Activated CD4-positive, alpha-beta memory T cell treated with anti-CD3 and anti-CD28 coated beads for 36 hours (primary cell): Measurements from ENCODE around the gene MCF2L2. TPM values are rescaled to one million over a fixed set of nuclear protein-coding genes. Genes with fewer than 3 reads are reported as not detected.
"Not testable (repeated sequence)": the region's sequence is repeated elsewhere in the genome, so short reads cannot be mapped to it uniquely, and the experiment has no call there.

Source experiments
- CTCF ChIA-PET: fragments of 350-600 bp; sonication (Branson Sonifier 250); formaldehyde crosslinking; loops from one replicate; lab custom pipeline; 2021; ENCODE audit warnings: antibody characterized with exemption, inconsistent platforms; lab: Charles Lee
- POLR2A ChIA-PET: fragments of 350-600 bp; sonication (Branson Sonifier 250); formaldehyde crosslinking; loops from one replicate; lab custom pipeline; 2021; ENCODE audit warnings: antibody characterized with exemption; lab: Charles Lee
- DNase-seq: peaks from one replicate; pipeline ENCODE4 v3.0.0-alpha.2; 2020
- H3K27ac Mint-ChIP-seq: one replicate; pipeline ENCODE4 v1.8.0; 2021; ENCODE audit warnings: mixed read lengths
- H3K27me3 Mint-ChIP-seq: one replicate; pipeline ENCODE4 v1.8.0; 2021; ENCODE audit warnings: mixed read lengths
- H3K36me3 Mint-ChIP-seq: one replicate; pipeline ENCODE4 v1.8.0; 2021; ENCODE audit warnings: mixed read lengths
- H3K4me1 Mint-ChIP-seq: one replicate; pipeline ENCODE4 v1.8.0; 2021; ENCODE audit warnings: low read depth, mixed read lengths
- H3K4me3 Mint-ChIP-seq: one replicate; pipeline ENCODE4 v1.8.0; 2021; ENCODE audit warnings: mild to moderate bottlenecking, mixed read lengths
- H3K9me3 Mint-ChIP-seq: one replicate; pipeline ENCODE4 v1.8.0; 2021; ENCODE audit warnings: mixed read lengths
- intact Hi-C: fragments of 100-400 bp; cut with micrococcal nuclease; formaldehyde crosslinking; loops from one replicate; pipeline ENCODE4 v1.15.1; 2023
- total RNA-seq, 2 experiments: library from RNA; stranded (reverse); gene quantifications; one replicate each; pipeline ENCODE4 v1.2.3, GENCODE V29; 2021

The MCF2L2 gene
- total RNA-seq, 2 experiments from 2014 or later: 3.9 to 4.7 TPM

- intact Hi-C loops: no loop called here
- Mint-ChIP-seq H3K27me3 (peaks cover 11% of the 10 kb centered on the region), H3K27ac (no peak overlapping the region), H3K4me1 (no peaks in the 10 kb centered on the region), H3K36me3 (peaks cover 17% of the 10 kb centered on the region), H3K9me3 (peaks cover 27% of the 10 kb centered on the region), H3K4me3 (no peak overlapping the region)
- no peak for DNase-seq
- POLR2A ChIA-PET: no interaction called here
- CTCF ChIA-PET: no interaction called here
Observed at GRCh38 chr3:183244981-183245476, 183.4 kb downstream of the MCF2L2 start.

GRCh38 chr3:183244219-183244618, 184.2 kb downstream of the MCF2L2 start:
- POLR2A ChIA-PET: no interaction called here

GRCh38 chr3:183242431-183242830, 186.0 kb downstream of the MCF2L2 start:
- Mint-ChIP-seq H3K36me3 (peaks cover 17% of the 10 kb centered on the region), H3K27me3 (peaks cover 17% of the 10 kb centered on the region), H3K4me3 (no peak overlapping the region), H3K9me3 (peaks cover 27% of the 10 kb centered on the region), H3K27ac (no peak overlapping the region), H3K4me1 (no peaks in the 10 kb centered on the region)
- no peak for DNase-seq
- ChIA-PET POLR2A (no interaction called here), CTCF (no interaction called here)
- intact Hi-C loops: no loop called here

More at GRCh38 chr3:183244219-183244618, 184.2 kb downstream of the MCF2L2 start:
- H3K4me3 Mint-ChIP-seq: no peak overlapping the region
- H3K27ac Mint-ChIP-seq: no peak overlapping the region
- CTCF ChIA-PET: no interaction called here
- H3K4me1 Mint-ChIP-seq: no peaks in the 10 kb centered on the region
- peaks cover 17% of the 10 kb centered on the region for H3K27me3 Mint-ChIP-seq
- no peak for DNase-seq
- intact Hi-C loops: no loop called here
- H3K36me3 Mint-ChIP-seq: peaks cover 17% of the 10 kb centered on the region
- H3K9me3 Mint-ChIP-seq: peaks cover 27% of the 10 kb centered on the region

GRCh38 chr3:183239046-183239445, 189.4 kb downstream of the MCF2L2 start:
- intact Hi-C loops: no loop called here
- no peak overlapping the region for H3K27ac Mint-ChIP-seq
- H3K9me3 Mint-ChIP-seq: peaks cover 27% of the 10 kb centered on the region
- H3K4me3 Mint-ChIP-seq: no peak overlapping the region
- no peak for DNase-seq
- no peaks in the 10 kb centered on the region for H3K4me1 Mint-ChIP-seq
- H3K27me3 Mint-ChIP-seq: peaks cover 17% of the 10 kb centered on the region
- peaks cover 17% of the 10 kb centered on the region for H3K36me3 Mint-ChIP-seq
- CTCF ChIA-PET: no interaction called here
- POLR2A ChIA-PET: no interaction called here

- H3K4me1 Mint-ChIP-seq: no peaks in the 10 kb centered on the region
- CTCF ChIA-PET: no interaction called here
- H3K27me3 Mint-ChIP-seq: no peaks in the 10 kb centered on the region
- H3K4me3 Mint-ChIP-seq: no peak overlapping the region
- no peak for DNase-seq
- no peaks in the 10 kb centered on the region for H3K9me3 Mint-ChIP-seq
- intact Hi-C loops: no loop called here
- H3K36me3 Mint-ChIP-seq: no peaks in the 10 kb centered on the region
- H3K27ac Mint-ChIP-seq: no peak overlapping the region
- POLR2A ChIA-PET: no interaction called here
Observed at GRCh38 chr3:183233966-183234365, 194.5 kb downstream of the MCF2L2 start.

GRCh38 chr3:183230826-183231225, 197.6 kb downstream of the MCF2L2 start:
- CTCF ChIA-PET: no interaction called here

GRCh38 chr3:183230251-183230650, 198.2 kb downstream of the MCF2L2 start:
- H3K4me1 Mint-ChIP-seq, POLR2A ChIA-PET, H3K9me3 Mint-ChIP-seq, intact Hi-C loops, H3K27ac Mint-ChIP-seq, DNase-seq, H3K36me3 Mint-ChIP-seq, CTCF ChIA-PET, H3K4me3 Mint-ChIP-seq, H3K27me3 Mint-ChIP-seq: not testable (repeated sequence)

More at GRCh38 chr3:183230826-183231225, 197.6 kb downstream of the MCF2L2 start:
- no peak for DNase-seq
- intact Hi-C loops: no loop called here
- H3K4me1 Mint-ChIP-seq: peaks cover 8% of the 10 kb centered on the region
- H3K4me3 Mint-ChIP-seq: no peak overlapping the region
- POLR2A ChIA-PET: no interaction called here
- H3K9me3 Mint-ChIP-seq: no peaks in the 10 kb centered on the region
- H3K27ac Mint-ChIP-seq: no peak overlapping the region
- no peaks in the 10 kb centered on the region for H3K36me3 Mint-ChIP-seq
- H3K27me3 Mint-ChIP-seq: no peaks in the 10 kb centered on the region

- CTCF ChIA-PET: no interaction called here
- no peaks in the 10 kb centered on the region for H3K9me3 Mint-ChIP-seq
- H3K4me3 Mint-ChIP-seq: no peak overlapping the region
- intact Hi-C loops: no loop called here
- no peaks in the 10 kb centered on the region for H3K36me3 Mint-ChIP-seq
- H3K27me3 Mint-ChIP-seq: no peaks in the 10 kb centered on the region
- POLR2A ChIA-PET: no interaction called here
- peaks cover 18% of the 10 kb centered on the region for H3K4me1 Mint-ChIP-seq
- DNase-seq: no peak
- H3K27ac Mint-ChIP-seq: no peak overlapping the region
Observed at GRCh38 chr3:183229178-183229577, 199.2 kb downstream of the MCF2L2 start.

GRCh38 chr3:183227586-183227985, 200.8 kb downstream of the MCF2L2 start:
- Mint-ChIP-seq H3K4me3 (no peak overlapping the region), H3K27me3 (no peaks in the 10 kb centered on the region), H3K9me3 (no peaks in the 10 kb centered on the region), H3K4me1 (peaks cover 23% of the 10 kb centered on the region), H3K36me3 (no peaks in the 10 kb centered on the region), H3K27ac (no peak overlapping the region)
- DNase-seq: peak; percentile 28
- CTCF ChIA-PET: interaction anchor here (1.0 kb wide), 1 partner anchor 19 kb away, joined by 3 read pairs; no protein-coding TSS in a partner anchor
- POLR2A ChIA-PET: no interaction called here
- intact Hi-C loops: no loop called here

- Mint-ChIP-seq H3K36me3 (no peaks in the 10 kb centered on the region), H3K27ac (no peak overlapping the region), H3K4me1 (peaks cover 23% of the 10 kb centered on the region), H3K4me3 (no peak overlapping the region), H3K9me3 (no peaks in the 10 kb centered on the region), H3K27me3 (no peaks in the 10 kb centered on the region)
- ChIA-PET POLR2A (no interaction called here), CTCF (no interaction called here)
- no peak for DNase-seq
- intact Hi-C loops: no loop called here
Observed at GRCh38 chr3:183226333-183226890, 202.0 kb downstream of the MCF2L2 start.

GRCh38 chr3:183224180-183224970, 204.0 kb downstream of the MCF2L2 start:
- H3K9me3 Mint-ChIP-seq: no peaks in the 10 kb centered on the region
- intact Hi-C loops: loop anchor here (1.0 to 2.0 kb wide), 2 partner anchors 13 to 62 kb away; no protein-coding TSS in a partner anchor
- H3K4me1 Mint-ChIP-seq: peaks cover 23% of the 10 kb centered on the region

GRCh38 chr3:183222631-183223235, 205.7 kb downstream of the MCF2L2 start:
- Mint-ChIP-seq H3K4me3 (no peak overlapping the region), H3K36me3 (no peaks in the 10 kb centered on the region), H3K4me1 (peaks cover 27% of the 10 kb centered on the region), H3K27me3 (no peaks in the 10 kb centered on the region), H3K9me3 (no peaks in the 10 kb centered on the region), H3K27ac (no peak overlapping the region)
- CTCF ChIA-PET: interaction anchor here (1.1 kb wide), 1 partner anchor 62 kb away, joined by 3 read pairs; no protein-coding TSS in a partner anchor
- intact Hi-C loops: no loop called here
- DNase-seq: no peak
- POLR2A ChIA-PET: no interaction called here

More at GRCh38 chr3:183224180-183224970, 204.0 kb downstream of the MCF2L2 start:
- H3K4me3 Mint-ChIP-seq: peak overlapping the region; percentile 16
- peak; percentile 66 for DNase-seq
- H3K27ac Mint-ChIP-seq: no peak overlapping the region
- H3K36me3 Mint-ChIP-seq: no peaks in the 10 kb centered on the region
- ChIA-PET POLR2A (interaction anchor here (1.0 kb wide), 1 partner anchor 61 kb away, joined by 4 read pairs; no protein-coding TSS in a partner anchor), CTCF (interaction anchor here (0.6 to 1.6 kb wide), 3 partner anchors 83 to 158 kb away, joined by 4 to 5 read pairs (median 4); no protein-coding TSS in a partner anchor)
- no peaks in the 10 kb centered on the region for H3K27me3 Mint-ChIP-seq
